OCI-LY3 (cell line): ENCODE results near the gene FANCG.
A peak's percentile ranks its signal among the peaks of the same experiment; 100 is the strongest.

Experiments used
- H2AFZ ChIP-seq: fragments of 200-600, 300-600 bp; shearing (Covaris generic); 2 replicates; pipeline ENCODE4 v1.6.0; 2014; ENCODE audit warnings: antibody characterized with exemption, low read depth, low read length
- H3K27ac ChIP-seq: fragments of 200-600, 300-600 bp; sonication (generic); 2 replicates; pipeline ENCODE4 v1.5.1; 2014; ENCODE audit warnings: mild to moderate bottlenecking, low read length, moderate library complexity, mixed read lengths
- H3K27me3 ChIP-seq: fragments of 200-600, 300-600 bp; sonication (generic); 2 replicates; pipeline ENCODE4 v1.6.1; 2014; ENCODE audit warnings: low read depth, low read length, mixed read lengths
- H3K36me3 ChIP-seq: fragments of 200-600, 300-600 bp; sonication (generic); replicated peaks from 2 replicates; pipeline ENCODE3; 2014; ENCODE audit warnings: low read depth, low read length, mixed read lengths
- H3K4me1 ChIP-seq: fragments of 300-600, 200-600 bp; sonication (generic); 2 replicates; pipeline ENCODE4 v1.6.1; 2014; ENCODE audit warnings: low read length, mixed read lengths
- H3K4me2 ChIP-seq: fragments of 200-600, 300-600 bp; sonication (generic); 2 replicates; pipeline ENCODE4 v1.6.1; 2014; ENCODE audit warnings: low read length, mixed read lengths
- H3K4me3 ChIP-seq: fragments of 300-600, 200-600 bp; sonication (generic); 2 replicates; pipeline ENCODE4 v1.5.1; 2014; ENCODE audit warnings: antibody characterized with exemption, mild to moderate bottlenecking, low read length, moderate library complexity
- H3K79me2 ChIP-seq: fragments of 300-600, 200-600 bp; shearing (Covaris generic); 2 replicates; pipeline ENCODE4 v1.6.1; 2014; ENCODE audit warnings: mild to moderate bottlenecking, low read length, mixed read lengths
- H3K9ac ChIP-seq: fragments of 300-600, 200-600 bp; shearing (Covaris generic); 2 replicates; pipeline ENCODE4 v1.6.0; 2014; ENCODE audit warnings: mild to moderate bottlenecking, low read length, moderate library complexity
- H3K9me3 ChIP-seq: fragments of 200-600, 300-600 bp; shearing (Covaris generic); 2 replicates; pipeline ENCODE4 v1.6.1; 2014; ENCODE audit warnings: low read length, mixed read lengths; ENCODE audit not compliant: insufficient read depth
- H4K20me1 ChIP-seq: fragments of 200-600, 300-600 bp; sonication (generic); 2 replicates; pipeline ENCODE4 v1.6.1; 2016; ENCODE audit warnings: low read length, mixed read lengths; ENCODE audit not compliant: insufficient read depth
- EZH2phosphoT487 ChIP-seq: fragments of 200-600 bp; shearing (Covaris generic); IDR thresholded peaks from 2 replicates; pipeline ENCODE4 v1.6.1; 2018; ENCODE audit warnings: antibody characterized with exemption, mixed run types, low read depth
- TF ChIP-seq, protein P1 (sequence below): fragments of 200-600, 300-600 bp; sonication (generic); IDR thresholded peaks from 2 replicates; pipeline ENCODE4 v1.5.1; 2014; ENCODE audit warnings: antibody characterized with exemption, low read length, low read depth

FANCG gene

GRCh38 chr9:35054185-35054835 is 25.4 kb downstream of the FANCG start:
- Histone ChIP-seq H3K9me3 (no peaks in the 10 kb centered on the region), H3K4me3 (no peak overlapping the region), H3K36me3 (peaks cover 65% of the 10 kb centered on the region), H3K9ac (no peak overlapping the region), H4K20me1 (no peaks in the 10 kb centered on the region), H3K4me2 (no peak overlapping the region), H3K27me3 (no peaks in the 10 kb centered on the region), H2AFZ (no peak overlapping the region), H3K27ac (no peak overlapping the region), H3K4me1 (no peaks in the 10 kb centered on the region), H3K79me2 (no peaks in the 10 kb centered on the region)
- TF ChIP-seq, protein P1, sequence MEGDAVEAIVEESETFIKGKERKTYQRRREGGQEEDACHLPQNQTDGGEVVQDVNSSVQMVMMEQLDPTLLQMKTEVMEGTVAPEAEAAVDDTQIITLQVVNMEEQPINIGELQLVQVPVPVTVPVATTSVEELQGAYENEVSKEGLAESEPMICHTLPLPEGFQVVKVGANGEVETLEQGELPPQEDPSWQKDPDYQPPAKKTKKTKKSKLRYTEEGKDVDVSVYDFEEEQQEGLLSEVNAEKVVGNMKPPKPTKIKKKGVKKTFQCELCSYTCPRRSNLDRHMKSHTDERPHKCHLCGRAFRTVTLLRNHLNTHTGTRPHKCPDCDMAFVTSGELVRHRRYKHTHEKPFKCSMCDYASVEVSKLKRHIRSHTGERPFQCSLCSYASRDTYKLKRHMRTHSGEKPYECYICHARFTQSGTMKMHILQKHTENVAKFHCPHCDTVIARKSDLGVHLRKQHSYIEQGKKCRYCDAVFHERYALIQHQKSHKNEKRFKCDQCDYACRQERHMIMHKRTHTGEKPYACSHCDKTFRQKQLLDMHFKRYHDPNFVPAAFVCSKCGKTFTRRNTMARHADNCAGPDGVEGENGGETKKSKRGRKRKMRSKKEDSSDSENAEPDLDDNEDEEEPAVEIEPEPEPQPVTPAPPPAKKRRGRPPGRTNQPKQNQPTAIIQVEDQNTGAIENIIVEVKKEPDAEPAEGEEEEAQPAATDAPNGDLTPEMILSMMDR: no peak
- no peak for TF ChIP-seq EZH2phosphoT487

GRCh38 chr9:35051069-35051967 is 28.4 kb downstream of the FANCG start:
- no peak overlapping the region for H3K27ac ChIP-seq
- no peaks in the 10 kb centered on the region for H3K27me3 ChIP-seq
- no peak overlapping the region for H2AFZ ChIP-seq
- H3K9ac ChIP-seq: no peak overlapping the region
- no peaks in the 10 kb centered on the region for H3K79me2 ChIP-seq
- H3K9me3 ChIP-seq: no peaks in the 10 kb centered on the region
- H3K4me1 ChIP-seq: no peaks in the 10 kb centered on the region
- H3K36me3 ChIP-seq: peaks cover 42% of the 10 kb centered on the region
- H3K4me2 ChIP-seq: no peak overlapping the region
- no peak overlapping the region for H3K4me3 ChIP-seq
- no peaks in the 10 kb centered on the region for H4K20me1 ChIP-seq
- TF ChIP-seq EZH2phosphoT487: no peak
- TF ChIP-seq, protein P1: peak; percentile 71

DNA sequence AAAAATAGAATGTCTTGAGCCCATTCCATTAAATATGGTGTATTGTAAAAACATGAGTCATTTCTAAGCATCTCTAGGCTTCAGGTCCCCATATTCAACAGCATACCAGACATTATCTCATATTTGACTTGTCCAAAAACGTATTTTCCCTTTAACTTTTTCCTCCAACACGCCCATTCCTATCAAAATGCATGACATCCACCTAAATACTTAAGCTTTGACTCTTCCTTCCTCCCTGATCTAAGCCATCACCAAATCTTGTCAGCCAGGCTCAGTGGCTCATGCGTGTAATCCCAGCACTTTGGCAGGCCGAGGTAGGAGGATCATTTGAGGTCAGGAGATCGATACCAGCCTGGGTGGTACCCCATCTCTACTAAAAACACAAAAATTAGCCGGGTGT is 31.2 kb downstream of the FANCG start:
- no peaks in the 10 kb centered on the region for H3K27me3 ChIP-seq
- no peak for TF ChIP-seq EZH2phosphoT487
- TF ChIP-seq, protein P1: no peak
- H3K4me1 ChIP-seq: no peaks in the 10 kb centered on the region
- H3K9ac ChIP-seq: no peak overlapping the region
- H3K4me3 ChIP-seq: no peak overlapping the region
- H3K4me2 ChIP-seq: no peak overlapping the region
- no peaks in the 10 kb centered on the region for H3K9me3 ChIP-seq
- H4K20me1 ChIP-seq: no peaks in the 10 kb centered on the region
- H2AFZ ChIP-seq: no peak overlapping the region
- H3K36me3 ChIP-seq: peaks cover 26% of the 10 kb centered on the region
- H3K79me2 ChIP-seq: no peaks in the 10 kb centered on the region
- no peak overlapping the region for H3K27ac ChIP-seq

GRCh38 chr9:35044071-35044470 is 35.7 kb downstream of the FANCG start:
- H3K4me2 ChIP-seq: no peak overlapping the region
- no peaks in the 10 kb centered on the region for H3K9me3 ChIP-seq
- H3K36me3 ChIP-seq: peaks cover 8% of the 10 kb centered on the region
- peaks cover 5% of the 10 kb centered on the region; the same call in 1 of the 2 replicates for H3K4me1 ChIP-seq
- no peak overlapping the region for H2AFZ ChIP-seq
- H3K9ac ChIP-seq: no peak overlapping the region
- TF ChIP-seq, protein P1: no peak
- TF ChIP-seq EZH2phosphoT487: no peak
- no peak overlapping the region for H3K27ac ChIP-seq
- H3K4me3 ChIP-seq: no peak overlapping the region
- no peaks in the 10 kb centered on the region for H3K27me3 ChIP-seq
- no peaks in the 10 kb centered on the region for H4K20me1 ChIP-seq
- H3K79me2 ChIP-seq: no peaks in the 10 kb centered on the region
